MCF 10A (cell line): ENCODE measurements around the gene TSPAN17. TPM values are rescaled to one million over a fixed set of nuclear protein-coding genes. Genes with fewer than 3 reads are reported as not detected.

ENCODE experiments used
- BruUV-seq: library from RNA; stranded (reverse); fragments of 400-500 nt; replicated peaks from 2 replicates; lab custom pipeline; 2021; lab: Mats Ljungman, UMichigan
- CTCF ChIA-PET: fragments of 300-600 bp; sonication (Branson Sonifier 250); formaldehyde crosslinking; extraction: SDS; loops from one replicate; lab custom pipeline; 2021; ENCODE audit warnings: antibody characterized with exemption, inconsistent platforms; lab: Yijun Ruan, JAX
- POLR2A ChIA-PET: fragments of 300-600, 350-650 bp; sonication (Branson Sonifier 250); formaldehyde crosslinking; extraction: SDS; loops from one replicate; lab custom pipeline; 2020; ENCODE audit warnings: antibody characterized with exemption, inconsistent platforms; lab: Yijun Ruan, JAX
- DNase-seq: peaks from one replicate; pipeline ENCODE4 v3.0.0-alpha.2; 2018; ENCODE audit not compliant: unreplicated experiment
- H3K27ac Mint-ChIP-seq: one replicate; pipeline ENCODE4 v1.8.0; 2022; ENCODE audit warnings: mild to moderate bottlenecking, low read depth, mixed read lengths; ENCODE audit not compliant: unreplicated experiment
- H3K27me3 Mint-ChIP-seq: one replicate; pipeline ENCODE4 v1.8.0; 2022; ENCODE audit warnings: mixed read lengths; ENCODE audit not compliant: insufficient read depth, unreplicated experiment
- H3K36me3 Mint-ChIP-seq: one replicate; pipeline ENCODE4 v1.8.0; 2022; ENCODE audit warnings: mild to moderate bottlenecking, moderate library complexity, mixed read lengths; ENCODE audit not compliant: insufficient read depth, unreplicated experiment
- H3K4me1 Mint-ChIP-seq: one replicate; pipeline ENCODE4 v1.8.0; 2022; ENCODE audit warnings: mixed read lengths; ENCODE audit not compliant: insufficient read depth, unreplicated experiment
- H3K4me3 Mint-ChIP-seq: one replicate; pipeline ENCODE4 v1.8.0; 2022; ENCODE audit warnings: mild to moderate bottlenecking, moderate library complexity, mixed read lengths; ENCODE audit not compliant: unreplicated experiment
- H3K9me3 Mint-ChIP-seq: one replicate; pipeline ENCODE4 v1.8.0; 2022; ENCODE audit warnings: mixed read lengths; ENCODE audit not compliant: unreplicated experiment
- CTCF ChIP-seq: fragments of 200-600 bp; IDR thresholded peaks from one replicate; pipeline ENCODE4 v1.8.0; 2022; ENCODE audit warnings: antibody characterized with exemption, mild to moderate bottlenecking; ENCODE audit not compliant: unreplicated experiment
- intact Hi-C: fragments of 100-400 bp; cut with micrococcal nuclease; formaldehyde crosslinking; loops from 2 replicates; pipeline ENCODE4 v1.14.1; 2022
- total RNA-seq: library from RNA; stranded (reverse); gene quantifications from 2 replicates; pipeline ENCODE4 v1.2.3, GENCODE V29; 2022

TSPAN17 gene
- total RNA-seq, 1 experiment from 2014 or later = 36.7 TPM

GRCh38 chr5:176671890-176672747 is 24.8 kb downstream of the TSPAN17 start:
- no peak for TF ChIP-seq CTCF
- POLR2A ChIA-PET = no interaction called here
- H3K36me3 Mint-ChIP-seq = no peaks in the 10 kb centered on the region
- no peaks in the 10 kb centered on the region for H3K4me1 Mint-ChIP-seq
- DNase-seq = no peak
- CTCF ChIA-PET = interaction anchor here (1.0 kb wide), 1 partner anchor 11 kb away, joined by 6 read pairs; no protein-coding TSS in a partner anchor
- no peak overlapping the region for H3K27ac Mint-ChIP-seq
- peaks cover 30% of the 10 kb centered on the region for H3K27me3 Mint-ChIP-seq
- intact Hi-C loops = no loop called here
- BruUV-seq = no TSS peak
- no peak overlapping the region for H3K4me3 Mint-ChIP-seq
- H3K9me3 Mint-ChIP-seq = no peaks in the 10 kb centered on the region

- CTCF ChIA-PET = interaction anchor here (0.6 to 6.4 kb wide), 6 partner anchors 9 to 501 kb away, joined by 3 to 49 read pairs (median 3); no protein-coding TSS in a partner anchor
- no peak for DNase-seq
- H3K4me3 Mint-ChIP-seq = no peak overlapping the region
- no TSS peak for BruUV-seq
- intact Hi-C loops = no loop called here
- no peak for TF ChIP-seq CTCF
- no peaks in the 10 kb centered on the region for H3K4me1 Mint-ChIP-seq
- POLR2A ChIA-PET = no interaction called here
- H3K9me3 Mint-ChIP-seq = no peaks in the 10 kb centered on the region
- no peak overlapping the region for H3K27ac Mint-ChIP-seq
- H3K36me3 Mint-ChIP-seq = no peaks in the 10 kb centered on the region
- H3K27me3 Mint-ChIP-seq = peaks cover 12% of the 10 kb centered on the region
These were observed 26.6 kb downstream of the TSPAN17 start for GRCh38 chr5:176673651-176674583.

GRCh38 chr5:176674799-176675198 is 27.5 kb downstream of the TSPAN17 start:
- no peak for DNase-seq
- ChIA-PET CTCF (interaction anchor here (0.7 to 6.4 kb wide), 2 partner anchors 14 to 336 kb away, joined by 5 to 49 read pairs; no protein-coding TSS in a partner anchor), POLR2A (no interaction called here)
- no TSS peak for BruUV-seq
- Mint-ChIP-seq H3K4me3 (no peak overlapping the region), H3K4me1 (no peaks in the 10 kb centered on the region), H3K9me3 (no peaks in the 10 kb centered on the region), H3K27me3 (peaks cover 3% of the 10 kb centered on the region), H3K27ac (no peak overlapping the region), H3K36me3 (no peaks in the 10 kb centered on the region)
- TF ChIP-seq CTCF = no peak
- intact Hi-C loops = no loop called here
